GM18507 (cell line): ENCODE data around the gene FLT3.
"Not testable (repeated sequence)": the region's sequence is repeated elsewhere in the genome, so short reads cannot be mapped to it uniquely, and the experiment has no call there.

ENCODE experiments used
- DNase-seq: peaks from one replicate; pipeline ENCODE4 v3.0.0; 2011; ENCODE audit warnings: low read depth; ENCODE audit not compliant: insufficient read length; ENCODE audit errors: extremely low spot score
- FAIRE-seq: peaks from 2 replicates; lab custom pipeline; 2011; peaks lifted over from hg19 to GRCh38; lab: Jason Lieb, UNC

FLT3 gene

DNA sequence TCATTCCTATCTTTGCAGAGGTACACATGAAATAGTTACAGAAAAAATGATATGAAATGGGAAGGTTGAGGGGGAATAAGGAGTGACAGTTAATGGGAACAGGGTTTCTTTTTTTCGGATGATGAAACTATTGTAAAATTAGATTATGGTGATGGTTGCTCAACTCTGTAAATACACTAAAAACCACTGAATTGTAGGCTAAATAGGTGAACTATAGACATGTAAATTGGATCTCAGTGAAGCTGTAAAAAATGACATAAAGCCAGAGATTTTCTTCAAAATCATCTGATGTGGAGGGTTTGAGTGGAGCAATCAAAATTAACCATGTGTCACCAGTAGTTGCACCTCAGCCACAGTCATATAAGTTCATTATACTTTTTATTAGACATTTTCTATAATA lies 6.6 kb upstream of the FLT3 start:
- FAIRE-seq, result no peak

DNA sequence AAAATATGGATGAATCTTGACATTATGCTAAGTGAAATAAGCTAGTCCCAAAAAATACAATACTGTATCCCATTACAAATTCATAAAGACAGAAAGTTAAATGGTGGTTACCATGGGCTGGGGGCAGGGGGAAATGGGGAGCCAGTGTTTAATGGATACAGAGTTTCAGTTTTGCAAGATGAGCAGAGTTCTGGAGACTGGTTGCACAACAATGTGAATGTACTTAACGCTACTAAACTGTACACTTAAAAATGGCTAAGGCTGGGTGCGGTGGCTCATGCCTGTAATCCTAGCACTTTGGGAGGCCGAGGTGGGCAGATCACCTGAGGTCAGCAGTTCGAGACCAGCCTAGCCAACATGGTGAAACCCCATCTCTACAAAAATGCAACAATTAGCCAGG lies 1.5 kb upstream of the FLT3 start:
- not testable (repeated sequence) for DNase-seq, FAIRE-seq

More for the DNA sequence above, 6.6 kb upstream of the FLT3 start:
- DNase-seq, result no peak

DNA sequence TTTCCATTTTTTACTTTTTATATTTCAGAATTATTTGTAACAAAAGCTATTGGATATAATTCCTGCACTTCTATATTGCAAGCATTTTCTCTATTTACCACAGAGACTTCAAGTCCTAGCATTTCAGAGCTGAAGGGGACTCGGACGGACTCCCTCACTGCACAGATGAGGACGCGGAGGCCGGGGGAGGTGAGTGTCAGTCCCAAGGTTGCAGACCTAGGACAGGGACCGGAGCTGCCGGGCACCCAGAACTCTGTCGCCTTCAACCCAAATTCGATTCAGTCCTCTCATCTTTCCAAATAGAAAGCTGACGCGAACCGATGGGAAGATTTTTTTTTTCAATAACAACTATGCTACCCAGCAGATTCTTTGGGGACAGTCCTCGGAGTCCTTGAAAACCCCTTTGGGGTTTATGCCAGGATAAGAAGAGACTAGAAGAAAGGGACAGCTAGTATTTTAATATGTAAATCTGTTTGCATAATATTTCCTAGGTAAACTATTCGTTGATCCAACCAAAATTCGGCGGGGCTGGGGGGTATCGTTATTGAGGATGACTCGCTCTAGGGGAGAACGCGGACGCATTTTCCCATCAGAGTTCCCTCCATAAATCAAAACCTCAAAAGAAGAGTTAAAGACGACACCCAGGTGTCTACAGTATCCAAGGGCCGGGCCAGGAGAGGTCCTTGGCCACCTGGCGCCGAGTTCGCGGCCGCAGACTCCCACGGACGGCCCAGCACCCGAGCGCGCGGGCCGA lies 803 bp downstream of the FLT3 start:
- DNase-seq, result no peak
- no peak for FAIRE-seq

DNA sequence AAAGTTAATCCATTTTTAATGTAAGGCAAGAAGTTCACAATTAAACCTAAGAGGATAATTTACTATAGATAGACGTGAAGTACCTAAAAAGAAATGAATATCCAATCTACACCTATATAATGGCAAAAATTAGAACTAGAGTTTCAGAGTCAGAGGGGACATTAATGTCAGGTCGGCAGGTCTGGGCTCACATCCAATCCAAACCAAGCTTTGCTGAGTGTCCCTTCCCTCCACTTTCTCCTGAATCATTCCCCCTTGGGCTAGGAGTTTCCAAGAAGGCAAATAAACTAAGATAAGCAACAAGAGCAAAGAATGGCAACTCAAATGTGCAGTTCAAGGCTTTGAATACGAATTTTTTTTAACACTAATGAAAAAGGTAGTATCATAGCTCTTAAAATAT lies 2.9 kb downstream of the FLT3 start:
- FAIRE-seq (no peak), DNase-seq (no peak)

DNA sequence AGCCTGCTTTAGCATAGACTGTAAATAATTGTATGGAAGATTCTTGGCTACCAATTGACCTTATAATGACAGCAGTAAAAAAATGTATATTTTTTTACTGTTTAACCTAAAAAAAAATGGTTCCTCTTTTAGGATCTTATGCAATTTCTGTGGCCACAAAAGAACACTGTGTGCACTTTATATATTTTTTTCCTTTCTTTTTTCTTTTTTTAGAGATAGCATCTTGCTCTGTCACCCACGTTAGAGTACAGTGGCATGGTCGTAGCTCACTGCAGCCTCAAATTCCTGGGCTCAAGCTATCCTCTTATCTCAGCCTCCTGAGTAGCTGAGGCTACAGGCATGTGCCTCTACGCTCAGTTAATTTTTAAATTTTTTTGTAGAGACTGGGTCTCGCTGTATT lies 6.1 kb downstream of the FLT3 start:
- DNase-seq (no peak), FAIRE-seq (no peak)

DNA sequence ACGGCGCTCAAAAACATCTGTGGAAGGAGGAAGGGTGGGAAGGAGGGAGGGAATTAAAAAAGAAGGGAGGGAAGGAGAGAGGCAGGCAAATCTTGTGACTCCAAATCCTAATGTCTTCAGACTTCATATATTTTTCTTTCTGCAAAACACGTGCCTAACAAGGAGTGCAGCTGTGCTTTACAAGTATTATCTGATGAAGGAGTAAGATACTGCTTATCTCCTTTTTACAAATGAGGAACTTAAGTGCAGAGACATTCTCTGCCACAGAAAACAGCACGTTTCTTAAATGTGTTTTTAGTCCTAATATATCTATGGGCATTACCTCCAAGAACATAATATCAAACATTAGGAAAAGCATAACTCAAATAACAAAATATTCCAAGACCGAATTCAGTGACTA lies 6.5 kb downstream of the FLT3 start:
- no peak for DNase-seq
- no peak for FAIRE-seq

DNA sequence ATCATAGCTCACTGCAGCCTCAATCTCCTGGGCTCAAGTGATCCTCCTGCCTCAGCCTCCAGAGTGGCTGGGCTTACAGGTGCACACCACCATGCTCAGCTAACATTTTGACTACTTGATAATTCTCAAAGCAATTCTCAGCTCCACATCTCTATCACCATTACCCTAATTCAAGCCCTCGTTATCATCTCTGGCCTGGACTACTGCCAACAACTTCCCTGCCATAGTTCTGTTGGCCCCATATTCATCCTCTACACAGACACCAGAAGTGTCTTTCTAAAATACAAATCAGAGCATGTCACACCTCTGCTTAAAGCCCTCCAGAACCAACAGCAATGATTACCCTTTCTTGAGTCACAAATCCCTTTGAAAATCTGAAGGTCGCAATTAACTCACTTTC lies 7.9 kb downstream of the FLT3 start:
- FAIRE-seq (no peak), DNase-seq (no peak)

DNA sequence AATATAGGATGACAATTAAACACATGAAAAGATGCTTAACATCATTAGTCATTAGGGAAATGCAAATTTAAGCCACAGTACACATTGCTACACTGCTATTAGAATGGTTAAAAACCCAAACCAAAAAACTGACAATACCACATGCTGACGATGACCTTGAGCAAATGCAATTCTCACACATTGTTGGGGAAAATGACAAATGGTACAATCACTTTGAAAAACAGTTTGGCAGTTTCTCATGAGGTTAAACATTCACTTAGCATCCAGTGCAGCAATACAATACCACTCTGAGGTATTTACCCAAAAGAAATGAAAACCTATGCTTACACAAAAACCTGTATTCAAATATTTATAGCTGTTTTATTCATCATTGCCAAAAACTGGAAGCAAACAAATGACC lies 11.3 kb downstream of the FLT3 start:
- FAIRE-seq (no peak), DNase-seq (no peak)

DNA sequence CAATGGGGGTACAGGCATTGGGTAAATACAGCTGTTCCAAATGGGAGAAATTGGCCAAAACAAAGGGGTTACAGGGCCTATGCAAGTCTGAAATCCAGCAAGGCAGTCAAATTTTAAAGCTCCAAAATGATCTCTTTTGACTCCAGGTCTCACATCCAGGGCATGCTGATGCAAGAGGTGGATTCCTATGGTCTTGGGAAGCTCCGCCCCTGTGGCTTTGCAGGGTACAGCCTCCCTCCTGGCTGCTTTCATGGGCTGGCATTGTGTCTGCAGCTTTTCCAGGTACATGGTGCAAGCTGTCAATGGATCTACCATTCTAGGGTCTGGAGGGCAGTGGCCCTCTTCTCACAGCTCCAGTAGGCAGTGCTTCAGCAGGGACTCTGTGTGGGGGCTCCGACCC lies 22.6 kb downstream of the FLT3 start:
- DNase-seq, FAIRE-seq: not testable (repeated sequence)

DNA sequence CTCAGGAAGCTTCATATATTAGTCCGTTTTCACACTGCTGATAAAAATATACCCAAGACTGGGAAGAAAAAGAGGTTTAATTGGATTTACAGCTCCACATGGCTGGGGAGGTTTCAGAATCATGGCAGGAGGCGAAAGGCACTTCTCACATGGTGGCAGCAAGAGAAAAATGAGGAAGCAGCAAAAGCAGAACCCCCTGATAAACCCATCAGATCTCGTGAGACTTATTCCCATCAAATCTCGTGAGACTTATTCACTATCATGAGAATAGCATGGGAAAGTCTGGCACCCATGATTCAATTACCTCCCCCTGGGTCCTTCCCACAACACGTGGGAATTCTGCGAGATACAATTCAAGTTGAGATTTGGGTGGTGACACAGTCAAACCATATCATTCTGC lies 23.1 kb downstream of the FLT3 start:
- FAIRE-seq, result no peak
- no peak for DNase-seq

DNA sequence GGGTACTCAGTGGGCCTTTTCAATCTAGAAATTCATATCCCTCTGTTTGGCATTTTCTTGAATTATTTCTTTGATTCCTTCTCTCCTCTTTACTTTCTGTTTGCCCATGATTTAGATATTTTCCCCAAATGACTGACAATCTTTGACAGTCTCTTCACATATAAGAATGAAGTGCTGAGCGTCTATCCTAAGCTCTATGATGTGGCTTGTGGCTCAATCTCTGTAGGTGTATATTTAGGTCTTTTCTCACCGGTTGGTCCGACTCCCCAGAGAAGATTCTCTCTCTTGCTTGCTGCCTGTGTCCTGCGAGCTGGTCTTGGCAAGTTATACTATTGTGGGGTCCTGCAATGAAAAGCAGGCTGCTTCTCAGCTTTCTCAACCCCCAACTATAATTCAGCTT lies 29.0 kb downstream of the FLT3 start:
- DNase-seq (no peak), FAIRE-seq (no peak)

DNA sequence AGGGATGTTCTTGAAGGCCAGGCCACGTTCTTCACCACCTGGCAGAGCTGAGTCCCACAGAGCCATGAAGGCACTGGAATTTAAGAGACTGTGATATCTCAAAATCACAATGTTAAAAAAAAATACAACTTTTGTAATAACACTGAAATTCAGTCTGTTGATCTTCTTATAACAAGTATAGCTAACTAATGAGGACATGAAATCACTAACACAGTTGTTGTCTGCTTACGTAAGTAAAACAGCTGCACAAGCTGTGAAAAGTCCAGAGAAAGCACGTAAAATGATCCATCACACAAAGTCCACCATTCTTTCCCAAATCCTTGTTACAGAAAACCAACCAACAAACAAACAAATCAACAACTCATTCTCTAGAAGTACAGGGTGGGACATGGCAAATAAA lies 32.9 kb downstream of the FLT3 start:
- DNase-seq (no peak), FAIRE-seq (no peak)

DNA sequence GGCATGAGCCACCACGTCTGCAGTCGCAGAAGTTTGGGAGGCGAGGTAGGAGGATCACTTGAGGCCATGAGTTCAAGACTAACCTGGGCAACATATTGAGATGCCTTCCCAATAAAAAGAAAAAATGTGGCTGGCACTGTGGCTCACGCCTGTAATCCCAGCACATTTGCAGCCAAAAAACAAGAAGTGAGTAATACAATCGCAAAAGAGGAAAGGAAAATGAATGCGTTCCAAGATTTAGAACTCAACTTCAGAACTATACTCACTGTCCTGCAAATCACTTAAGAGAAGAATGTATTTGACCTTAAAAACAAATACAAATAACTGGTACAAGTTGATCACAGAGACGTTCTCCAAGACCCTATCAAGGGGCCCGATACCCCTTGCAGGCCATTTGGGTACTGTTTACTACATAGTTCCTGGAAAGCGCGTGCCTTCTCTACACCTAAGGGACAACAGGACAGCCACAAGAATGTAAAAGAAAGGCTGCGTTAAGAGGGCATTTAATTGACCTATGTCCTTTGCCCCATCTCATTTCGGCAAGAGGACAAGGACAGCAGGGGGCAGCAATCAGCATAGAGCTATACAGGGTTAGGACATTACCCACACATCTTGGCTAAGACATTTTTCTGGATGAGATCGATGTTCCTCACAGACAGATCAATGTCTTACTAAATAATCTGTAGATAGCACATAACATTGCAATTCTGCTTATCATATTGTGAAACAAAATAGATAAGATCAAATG lies 41.3 kb downstream of the FLT3 start:
- FAIRE-seq (peak; percentile 70), DNase-seq (no peak)

DNA sequence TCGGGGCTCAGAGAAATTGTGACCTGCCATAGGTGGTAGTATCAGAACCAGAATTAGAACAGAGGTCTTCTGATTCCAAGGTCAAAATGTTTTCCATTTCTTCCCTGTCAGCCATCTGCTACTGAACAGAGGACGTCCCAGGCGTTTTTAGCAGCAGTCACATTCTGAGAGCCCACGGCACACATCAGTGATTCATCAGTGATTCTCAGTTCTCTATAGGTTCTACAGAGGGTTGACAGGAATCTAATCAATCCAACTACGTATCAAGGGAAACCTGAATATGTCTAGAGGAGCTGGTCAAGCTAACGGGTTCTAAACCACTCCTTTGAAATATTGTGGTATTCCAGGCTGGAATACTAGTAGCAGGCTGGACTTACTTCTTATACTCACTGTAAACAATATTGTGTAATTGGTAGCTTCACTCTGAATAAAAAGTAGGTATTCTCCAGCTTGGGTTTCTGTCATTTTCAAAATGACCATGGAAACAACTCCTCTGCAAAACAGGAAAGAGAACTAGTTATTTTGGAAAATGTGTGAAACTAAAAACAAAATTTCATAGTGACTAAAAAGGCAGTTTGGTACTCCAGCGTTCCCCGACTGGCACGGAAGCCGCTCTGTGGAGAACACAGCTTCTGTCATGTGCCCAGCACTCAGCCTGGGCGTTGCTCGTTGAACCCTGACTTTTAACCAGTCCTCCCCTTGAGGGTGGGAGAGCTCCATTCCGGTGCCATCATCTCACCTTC lies 43.2 kb downstream of the FLT3 start:
- peak; percentile 75 for FAIRE-seq
- DNase-seq, result no peak

DNA sequence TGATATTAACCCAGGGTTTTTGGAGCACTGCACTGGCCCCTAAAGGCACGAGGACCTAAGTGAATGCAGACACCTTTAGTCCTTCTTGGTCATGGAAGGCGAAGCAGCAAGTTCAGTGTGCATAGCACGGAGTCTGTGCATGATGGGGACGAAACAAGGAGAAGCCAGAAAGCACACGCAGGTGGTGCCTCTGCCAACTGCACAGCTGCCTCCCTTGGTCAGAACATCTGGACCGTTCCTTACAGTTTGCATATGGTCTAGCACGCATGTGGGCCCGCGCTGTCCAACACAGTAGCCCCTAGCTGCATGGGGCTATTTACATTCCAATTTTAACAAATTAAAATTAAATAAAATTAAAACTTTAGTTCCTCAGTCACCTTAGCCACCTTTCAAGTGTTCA lies 44.0 kb downstream of the FLT3 start:
- FAIRE-seq (no peak), DNase-seq (no peak)

DNA sequence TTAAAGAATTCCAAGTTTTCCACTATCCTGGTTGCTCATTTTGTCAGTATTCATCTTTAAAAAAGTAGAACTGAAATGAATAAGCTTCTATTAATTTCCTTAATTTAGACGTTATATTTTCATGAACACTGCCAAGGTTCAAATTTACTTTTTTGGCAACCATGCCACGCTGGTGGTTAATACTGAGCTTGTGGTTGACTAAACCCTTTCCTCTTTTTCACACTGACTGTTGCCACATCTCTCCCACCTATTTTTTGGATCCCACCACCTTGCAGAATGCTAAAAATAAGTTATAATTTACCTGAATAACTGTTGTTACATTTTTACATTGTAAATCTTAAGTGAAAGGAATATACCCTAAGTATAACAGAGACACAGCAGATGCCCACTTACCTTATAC lies 45.0 kb downstream of the FLT3 start:
- DNase-seq (no peak), FAIRE-seq (peak; percentile 41)

DNA sequence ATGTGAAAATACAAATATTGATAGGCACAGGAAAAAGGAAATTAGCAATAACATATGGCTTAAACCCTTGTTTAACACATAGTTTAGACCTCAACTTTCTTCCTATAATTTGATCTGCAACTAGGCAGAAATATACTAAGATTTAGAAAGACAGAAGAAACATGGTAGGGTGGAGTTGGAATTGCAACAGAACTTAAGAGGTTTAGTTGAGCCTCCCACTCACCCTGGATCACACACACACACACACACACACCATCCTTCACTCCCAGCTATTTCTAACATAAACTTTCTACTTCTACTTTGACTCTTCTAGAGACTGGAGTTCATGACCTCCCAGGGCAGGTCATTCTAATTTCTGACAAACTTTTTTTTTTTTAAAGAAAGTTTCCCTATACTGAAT lies 47.4 kb downstream of the FLT3 start:
- no peak for FAIRE-seq

DNA sequence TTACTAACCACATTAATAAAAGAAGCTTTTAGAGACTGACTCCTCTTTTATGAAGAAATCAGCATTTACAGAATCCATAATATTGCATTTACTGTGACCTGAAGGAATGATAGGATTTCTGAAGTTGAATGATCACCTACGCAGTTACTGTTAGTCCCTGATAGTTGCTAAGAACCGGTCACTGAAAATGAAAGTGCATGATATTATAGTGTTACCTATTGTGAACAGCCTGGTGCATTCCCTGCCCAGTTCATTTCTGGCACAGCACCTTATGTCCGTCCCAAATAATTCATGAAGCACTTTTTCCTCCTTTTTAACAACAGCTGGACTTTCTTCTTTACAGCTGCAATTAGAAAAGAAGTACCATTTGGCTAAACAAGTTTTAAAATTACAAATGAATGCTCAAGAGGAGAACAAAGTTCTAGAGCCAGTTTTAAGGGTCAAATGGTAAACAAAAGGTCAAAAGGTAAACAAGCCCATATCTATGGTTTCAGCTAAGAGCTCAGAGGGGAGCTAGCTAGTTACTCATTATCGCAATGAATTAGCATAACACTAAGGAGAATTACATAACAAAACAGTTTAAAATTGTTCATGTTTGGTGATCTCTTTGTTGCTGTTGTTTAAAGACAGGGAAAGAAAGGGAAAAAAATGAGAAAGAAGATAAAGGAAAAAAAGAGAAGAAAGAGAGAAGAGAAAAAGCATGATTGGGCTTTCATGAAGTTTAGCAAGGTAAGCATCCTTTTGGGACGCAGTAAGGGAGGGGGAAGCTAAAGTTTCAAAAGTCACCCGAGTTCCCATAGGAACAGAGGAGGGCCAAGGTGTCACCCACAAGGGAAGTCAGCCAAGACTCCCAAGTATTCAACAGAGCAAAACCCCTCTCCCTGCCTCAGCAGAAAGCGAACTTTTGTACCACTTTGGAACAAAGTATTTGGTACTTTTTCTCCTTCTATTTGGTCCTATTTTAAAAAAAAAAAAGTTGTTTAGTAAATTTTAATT lies 50.2 kb downstream of the FLT3 start:
- DNase-seq (no peak), FAIRE-seq (peak; percentile 81)

More for the DNA sequence above, 47.4 kb downstream of the FLT3 start:
- DNase-seq, result no peak

DNA sequence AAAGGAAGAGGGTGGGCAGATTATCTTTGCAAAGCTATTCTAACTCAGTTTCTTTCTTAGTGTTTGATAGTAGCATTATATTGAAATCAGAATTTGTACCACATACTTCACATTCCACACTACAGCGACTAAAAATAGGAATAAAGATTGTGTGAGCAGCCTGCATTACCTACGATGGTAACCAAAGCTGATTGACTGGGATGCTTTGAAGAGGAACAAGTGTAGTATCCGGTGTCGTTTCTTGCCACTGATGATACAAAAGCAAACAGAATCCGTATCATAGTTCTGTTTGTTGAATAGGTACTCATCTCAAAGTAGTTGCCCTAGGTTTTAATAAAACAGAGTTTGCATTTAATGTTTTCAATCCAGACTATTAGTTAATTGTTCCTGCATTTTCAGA lies 51.2 kb downstream of the FLT3 start:
- DNase-seq (no peak), FAIRE-seq (no peak)
